GM18508 (cell line): ENCODE results near the gene PRKCH.
"Not testable (repeated sequence)": the region's sequence is repeated elsewhere in the genome, so short reads cannot be mapped to it uniquely, and the experiment has no call there.

Experiments used
- ATAC-seq: cut with Tn5 transposase; IDR thresholded peaks from one replicate; pipeline ENCODE4 v1.9.1; 2021; ENCODE audit warnings: moderate number of reproducible peaks; ENCODE audit not compliant: insufficient read depth, unreplicated experiment

Gene PRKCH

GRCh38 chr14:61386173-61386772 lies 64.9 kb downstream of the PRKCH start:
- ATAC-seq = no peak

- ATAC-seq = no peak
Observed at GRCh38 chr14:61387076-61387475, 65.7 kb downstream of the PRKCH start.

GRCh38 chr14:61388173-61388975 lies 67.0 kb downstream of the PRKCH start:
- peak; percentile 67 for ATAC-seq

- no peak for ATAC-seq
Observed at GRCh38 chr14:61388976-61389576, 67.7 kb downstream of the PRKCH start.

GRCh38 chr14:61391119-61391518 lies 69.7 kb downstream of the PRKCH start:
- no peak for ATAC-seq

GRCh38 chr14:61392297-61392696 lies 70.9 kb downstream of the PRKCH start:
- ATAC-seq = no peak

- no peak for ATAC-seq
Observed at GRCh38 chr14:61394542-61394941, 73.2 kb downstream of the PRKCH start.

- ATAC-seq = no peak
Observed at GRCh38 chr14:61395115-61395725, 73.8 kb downstream of the PRKCH start.

- no peak for ATAC-seq
Observed at GRCh38 chr14:61396279-61396678, 74.9 kb downstream of the PRKCH start.

- ATAC-seq = no peak
Observed at GRCh38 chr14:61396694-61397093, 75.3 kb downstream of the PRKCH start.

- ATAC-seq = no peak
Observed at GRCh38 chr14:61397615-61398014, 76.2 kb downstream of the PRKCH start.

- ATAC-seq = no peak
Observed at GRCh38 chr14:61398221-61398620, 76.8 kb downstream of the PRKCH start.

GRCh38 chr14:61399365-61399764 lies 78.0 kb downstream of the PRKCH start:
- ATAC-seq = no peak

GRCh38 chr14:61401461-61401860 lies 80.1 kb downstream of the PRKCH start:
- no peak for ATAC-seq

GRCh38 chr14:61403411-61403810 lies 82.0 kb downstream of the PRKCH start:
- no peak for ATAC-seq

- ATAC-seq = no peak
Observed at GRCh38 chr14:61404637-61405036, 83.3 kb downstream of the PRKCH start.

- no peak for ATAC-seq
Observed at GRCh38 chr14:61406198-61406597, 84.8 kb downstream of the PRKCH start.

GRCh38 chr14:61406675-61407074 lies 85.3 kb downstream of the PRKCH start:
- no peak for ATAC-seq

GRCh38 chr14:61408498-61408897 lies 87.1 kb downstream of the PRKCH start:
- no peak for ATAC-seq

- no peak for ATAC-seq
Observed at GRCh38 chr14:61409782-61410181, 88.4 kb downstream of the PRKCH start.

- ATAC-seq = not testable (repeated sequence)
Observed at GRCh38 chr14:61415934-61416333, 94.6 kb downstream of the PRKCH start.
